Medulla oblongata (tissue), 1 donor: ENCODE measurements around the gene SCT.
"Not testable (repeated sequence)": the region's sequence is repeated elsewhere in the genome, so short reads cannot be mapped to it uniquely, and the experiment has no call there.

Source experiments
- DNase-seq: peaks from one replicate; pipeline ENCODE4 v3.0.0-alpha.2; 2015; ENCODE audit errors: extremely low spot score

The SCT gene

GRCh38 chr11:626475-627307 is at the start of gene SCT:
Gene SCT (minus strand): TSS chr11:627181. CDS start chr11:627143, 38 bp downstream.
- DNase-seq = no peak

- no peak for DNase-seq
Observed at GRCh38 chr11:674406-674805, 47.4 kb upstream of the SCT start.

GRCh38 chr11:673866-674265 is 46.9 kb upstream of the SCT start:
- no peak for DNase-seq

- DNase-seq = peak; percentile 30
Observed at GRCh38 chr11:665704-666281, 38.8 kb upstream of the SCT start.

- DNase-seq = no peak
Observed at GRCh38 chr11:665062-665703, 38.2 kb upstream of the SCT start.

GRCh38 chr11:662689-663274 is 35.8 kb upstream of the SCT start:
- peak; percentile 66 for DNase-seq

GRCh38 chr11:660681-661444 is 33.9 kb upstream of the SCT start:
- DNase-seq = no peak

GRCh38 chr11:660281-660680 is 33.3 kb upstream of the SCT start:
- DNase-seq = no peak

GRCh38 chr11:659532-660085 is 32.6 kb upstream of the SCT start:
- DNase-seq = no peak

GRCh38 chr11:657691-658126 is 30.7 kb upstream of the SCT start:
- no peak for DNase-seq

GRCh38 chr11:656866-657265 is 29.9 kb upstream of the SCT start:
- no peak for DNase-seq

GRCh38 chr11:656426-656825 is 29.4 kb upstream of the SCT start:
- DNase-seq = no peak

GRCh38 chr11:655036-655726 is 28.2 kb upstream of the SCT start:
- no peak for DNase-seq

- not testable (repeated sequence) for DNase-seq
Observed at GRCh38 chr11:654444-654843, 27.5 kb upstream of the SCT start.

GRCh38 chr11:653837-654236 is 26.9 kb upstream of the SCT start:
- DNase-seq = no peak

GRCh38 chr11:653136-653535 is 26.2 kb upstream of the SCT start:
- DNase-seq = not testable (repeated sequence)

- DNase-seq = no peak
Observed at GRCh38 chr11:650482-650881, 23.5 kb upstream of the SCT start.

GRCh38 chr11:647672-648158 is 20.7 kb upstream of the SCT start:
- DNase-seq = not testable (repeated sequence)

GRCh38 chr11:646214-646613 is 19.2 kb upstream of the SCT start:
- no peak for DNase-seq

- DNase-seq = no peak
Observed at GRCh38 chr11:645536-645935, 18.6 kb upstream of the SCT start.
